Breast epithelium (tissue), 3 donors: ENCODE data around the gene PDP2.

Experiments used
- CTCF ChIP-seq, 3 donors: fragments of 450-650 bp; IDR thresholded peaks; one replicate each; pipeline ENCODE4 v1.5.1; 2016 to 2017; ENCODE audit warnings: antibody characterized with exemption in 3 of 3, mild to moderate bottlenecking in 3 of 3, moderate library complexity in 3 of 3
- POLR2A ChIP-seq: fragments of 450-650 bp; IDR thresholded peaks from one replicate; pipeline ENCODE4 v1.6.1; 2016; ENCODE audit warnings: antibody characterized with exemption, mild to moderate bottlenecking, moderate library complexity
- POLR2AphosphoS5 ChIP-seq, 3 donors: sonication (generic); formaldehyde crosslinking; IDR thresholded peaks; one replicate each; pipeline ENCODE4 v1.6.1; 2017; ENCODE audit warnings: antibody characterized with exemption in 3 of 3

GRCh38 chr16:66926171-66926947, 46.0 kb downstream of the PDP2 start:
- TF ChIP-seq CTCF (IDR thresholded peaks at IDR 0.05) (no peak), POLR2AphosphoS5 (IDR thresholded peaks at IDR 0.05) (no peak), POLR2A (no peak)
